Measurements from ENCODE around the gene ZBBX. TPM values are rescaled to one million over a fixed set of nuclear protein-coding genes. Genes with fewer than 3 reads are reported as not detected.

ZBBX gene
- total and polyA plus RNA-seq, 9 of the 15 experiments (the other 6 are each of a cell fraction or from before 2014, with no cell fraction given), result not detected

DNA sequence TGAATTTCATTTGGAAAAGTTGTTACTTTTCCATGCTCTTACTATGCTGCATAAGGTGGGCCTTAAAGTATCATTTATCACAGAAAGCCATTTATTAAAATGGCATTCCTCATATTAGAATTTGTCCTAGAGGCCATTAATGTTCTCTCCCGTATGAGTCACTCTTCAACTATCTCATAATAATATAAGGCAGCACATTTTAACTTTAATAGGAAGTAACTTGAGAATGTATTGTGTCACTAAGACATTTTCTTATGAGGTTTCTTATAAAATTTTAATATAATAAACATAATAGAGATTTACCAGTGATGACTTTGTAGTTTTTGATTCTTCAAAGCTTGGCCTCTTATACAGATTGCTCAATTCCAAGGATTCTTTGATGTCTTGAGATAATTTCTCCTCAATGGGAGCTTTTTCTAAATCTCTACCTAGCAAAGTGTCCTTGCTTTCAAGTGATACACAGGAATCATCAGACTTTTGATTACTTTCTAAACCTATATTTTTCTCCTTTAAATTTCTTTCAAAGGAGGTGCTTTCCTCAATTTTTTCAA lies 74.7 kb downstream of the ZBBX start:
- Histone ChIP-seq H3K4me1 (replicated peaks in 1 of 2; ENCODE audit: control insufficient read depth in 2 of 2, insufficient read depth in 2 of 2, low read length in 2 of 2) (no peaks in the 10 kb centered on the region), H3K79me2 (ENCODE audit: control insufficient read depth, insufficient read depth, low read length) (no peaks in the 10 kb centered on the region), H4K20me1 (replicated peaks; ENCODE audit: control insufficient read depth, insufficient read depth, low read length) (no peaks in the 10 kb centered on the region), H3K36me3 (ENCODE audit: control insufficient read depth, insufficient read depth, low read length) (no peaks in the 10 kb centered on the region), H3K9me3 (replicated peaks; ENCODE audit: control insufficient read depth, insufficient read depth, low read depth, low read length) (no peaks in the 10 kb centered on the region), H2AFZ (ENCODE audit: low read depth, low read length) (no peak overlapping the region), H3K27me3 (ENCODE audit: control insufficient read depth in 2 of 2, insufficient read depth in 2 of 2, low read length in 2 of 2) (no peaks in the 10 kb centered on the region), H3K4me2 (ENCODE audit: insufficient read depth, low read length) (no peak overlapping the region), H3K4me3 (no peak overlapping the region), H3K9ac (ENCODE audit: insufficient read depth in 1 of 2, low read depth in 2 of 2, low read length in 2 of 2) (no peak overlapping the region), H3K9me1 (ENCODE audit: control insufficient read depth, insufficient read depth, low read length) (no peaks in the 10 kb centered on the region), H3K27ac (ENCODE audit: extremely low read depth, low read depth, low read length) (no peak overlapping the region)
- intact Hi-C loops (cut with micrococcal nuclease), result no loop called here
- TF ChIP-seq ERF (CRISPR knock-in tag; IDR thresholded peaks at IDR 0.05) (no peak), PTTG1 (tag; IDR thresholded peaks at IDR 0.05; ENCODE audit: low read depth) (no peak), PHTF2 (CRISPR knock-in tag; IDR thresholded peaks at IDR 0.05) (no peak), SMC3 (conservative IDR thresholded peaks at IDR 0.05; ENCODE audit: insufficient read depth, low read depth, low read length) (no peak), RBM14 (IDR thresholded peaks at IDR 0.05; ENCODE audit: borderline replicate concordance, insufficient read depth, low read depth, low read length) (no peak)
- TF ChIP-seq, protein P1, sequence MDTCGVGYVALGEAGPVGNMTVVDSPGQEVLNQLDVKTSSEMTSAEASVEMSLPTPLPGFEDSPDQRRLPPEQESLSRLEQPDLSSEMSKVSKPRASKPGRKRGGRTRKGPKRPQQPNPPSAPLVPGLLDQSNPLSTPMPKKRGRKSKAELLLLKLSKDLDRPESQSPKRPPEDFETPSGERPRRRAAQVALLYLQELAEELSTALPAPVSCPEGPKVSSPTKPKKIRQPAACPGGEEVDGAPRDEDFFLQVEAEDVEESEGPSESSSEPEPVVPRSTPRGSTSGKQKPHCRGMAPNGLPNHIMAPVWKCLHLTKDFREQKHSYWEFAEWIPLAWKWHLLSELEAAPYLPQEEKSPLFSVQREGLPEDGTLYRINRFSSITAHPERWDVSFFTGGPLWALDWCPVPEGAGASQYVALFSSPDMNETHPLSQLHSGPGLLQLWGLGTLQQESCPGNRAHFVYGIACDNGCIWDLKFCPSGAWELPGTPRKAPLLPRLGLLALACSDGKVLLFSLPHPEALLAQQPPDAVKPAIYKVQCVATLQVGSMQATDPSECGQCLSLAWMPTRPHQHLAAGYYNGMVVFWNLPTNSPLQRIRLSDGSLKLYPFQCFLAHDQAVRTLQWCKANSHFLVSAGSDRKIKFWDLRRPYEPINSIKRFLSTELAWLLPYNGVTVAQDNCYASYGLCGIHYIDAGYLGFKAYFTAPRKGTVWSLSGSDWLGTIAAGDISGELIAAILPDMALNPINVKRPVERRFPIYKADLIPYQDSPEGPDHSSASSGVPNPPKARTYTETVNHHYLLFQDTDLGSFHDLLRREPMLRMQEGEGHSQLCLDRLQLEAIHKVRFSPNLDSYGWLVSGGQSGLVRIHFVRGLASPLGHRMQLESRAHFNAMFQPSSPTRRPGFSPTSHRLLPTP (IDR thresholded peaks at IDR 0.05; ENCODE audit: borderline replicate concordance, extremely low read depth, insufficient read length), result no peak
- TF ChIP-seq, protein P2, sequence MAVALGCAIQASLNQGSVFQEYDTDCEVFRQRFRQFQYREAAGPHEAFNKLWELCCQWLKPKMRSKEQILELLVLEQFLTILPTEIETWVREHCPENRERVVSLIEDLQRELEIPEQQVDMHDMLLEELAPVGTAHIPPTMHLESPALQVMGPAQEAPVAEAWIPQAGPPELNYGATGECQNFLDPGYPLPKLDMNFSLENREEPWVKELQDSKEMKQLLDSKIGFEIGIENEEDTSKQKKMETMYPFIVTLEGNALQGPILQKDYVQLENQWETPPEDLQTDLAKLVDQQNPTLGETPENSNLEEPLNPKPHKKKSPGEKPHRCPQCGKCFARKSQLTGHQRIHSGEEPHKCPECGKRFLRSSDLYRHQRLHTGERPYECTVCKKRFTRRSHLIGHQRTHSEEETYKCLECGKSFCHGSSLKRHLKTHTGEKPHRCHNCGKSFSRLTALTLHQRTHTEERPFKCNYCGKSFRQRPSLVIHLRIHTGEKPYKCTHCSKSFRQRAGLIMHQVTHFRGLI (CRISPR knock-in tag; IDR thresholded peaks at IDR 0.05), result no peak
- TF ChIP-seq, protein P3, sequence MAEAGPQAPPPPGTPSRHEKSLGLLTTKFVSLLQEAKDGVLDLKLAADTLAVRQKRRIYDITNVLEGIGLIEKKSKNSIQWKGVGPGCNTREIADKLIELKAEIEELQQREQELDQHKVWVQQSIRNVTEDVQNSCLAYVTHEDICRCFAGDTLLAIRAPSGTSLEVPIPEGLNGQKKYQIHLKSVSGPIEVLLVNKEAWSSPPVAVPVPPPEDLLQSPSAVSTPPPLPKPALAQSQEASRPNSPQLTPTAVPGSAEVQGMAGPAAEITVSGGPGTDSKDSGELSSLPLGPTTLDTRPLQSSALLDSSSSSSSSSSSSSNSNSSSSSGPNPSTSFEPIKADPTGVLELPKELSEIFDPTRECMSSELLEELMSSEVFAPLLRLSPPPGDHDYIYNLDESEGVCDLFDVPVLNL (CRISPR knock-in tag; IDR thresholded peaks at IDR 0.05; ENCODE audit: low read depth), result no peak
- TF ChIP-seq, protein P4, sequence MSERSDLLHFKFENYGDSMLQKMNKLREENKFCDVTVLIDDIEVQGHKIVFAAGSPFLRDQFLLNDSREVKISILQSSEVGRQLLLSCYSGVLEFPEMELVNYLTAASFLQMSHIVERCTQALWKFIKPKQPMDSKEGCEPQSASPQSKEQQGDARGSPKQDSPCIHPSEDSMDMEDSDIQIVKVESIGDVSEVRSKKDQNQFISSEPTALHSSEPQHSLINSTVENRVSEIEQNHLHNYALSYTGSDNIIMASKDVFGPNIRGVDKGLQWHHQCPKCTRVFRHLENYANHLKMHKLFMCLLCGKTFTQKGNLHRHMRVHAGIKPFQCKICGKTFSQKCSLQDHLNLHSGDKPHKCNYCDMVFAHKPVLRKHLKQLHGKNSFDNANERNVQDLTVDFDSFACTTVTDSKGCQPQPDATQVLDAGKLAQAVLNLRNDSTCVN (CRISPR knock-in tag; IDR thresholded peaks at IDR 0.05), result no peak
- TF ChIP-seq, protein P5, sequence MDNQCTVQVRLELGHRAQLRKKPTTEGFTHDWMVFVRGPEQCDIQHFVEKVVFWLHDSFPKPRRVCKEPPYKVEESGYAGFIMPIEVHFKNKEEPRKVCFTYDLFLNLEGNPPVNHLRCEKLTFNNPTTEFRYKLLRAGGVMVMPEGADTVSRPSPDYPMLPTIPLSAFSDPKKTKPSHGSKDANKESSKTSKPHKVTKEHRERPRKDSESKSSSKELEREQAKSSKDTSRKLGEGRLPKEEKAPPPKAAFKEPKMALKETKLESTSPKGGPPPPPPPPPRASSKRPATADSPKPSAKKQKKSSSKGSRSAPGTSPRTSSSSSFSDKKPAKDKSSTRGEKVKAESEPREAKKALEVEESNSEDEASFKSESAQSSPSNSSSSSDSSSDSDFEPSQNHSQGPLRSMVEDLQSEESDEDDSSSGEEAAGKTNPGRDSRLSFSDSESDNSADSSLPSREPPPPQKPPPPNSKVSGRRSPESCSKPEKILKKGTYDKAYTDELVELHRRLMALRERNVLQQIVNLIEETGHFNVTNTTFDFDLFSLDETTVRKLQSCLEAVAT (IDR thresholded peaks at IDR 0.05), result no peak
- TF ChIP-seq, protein P6, sequence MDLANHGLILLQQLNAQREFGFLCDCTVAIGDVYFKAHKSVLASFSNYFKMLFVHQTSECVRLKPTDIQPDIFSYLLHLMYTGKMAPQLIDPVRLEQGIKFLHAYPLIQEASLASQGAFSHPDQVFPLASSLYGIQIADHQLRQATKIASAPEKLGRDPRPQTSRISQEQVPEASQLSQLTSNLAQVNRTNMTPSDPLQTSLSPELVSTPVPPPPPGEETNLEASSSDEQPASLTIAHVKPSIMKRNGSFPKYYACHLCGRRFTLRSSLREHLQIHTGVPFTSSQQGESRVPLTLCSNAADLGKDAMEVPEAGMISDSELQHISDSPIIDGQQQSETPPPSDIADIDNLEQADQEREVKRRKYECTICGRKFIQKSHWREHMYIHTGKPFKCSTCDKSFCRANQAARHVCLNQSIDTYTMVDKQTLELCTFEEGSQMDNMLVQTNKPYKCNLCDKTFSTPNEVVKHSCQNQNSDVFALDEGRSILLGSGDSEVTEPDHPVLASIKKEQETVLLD (IDR thresholded peaks at IDR 0.05), result no peak
- BruUV-seq (replicated peaks), result no TSS peak
- WGBS (ENCODE audit: insufficient coverage, low coverage, missing lambda C conversion rate), result 0% methylated on average over 1 of the region's 1 CpG
- ChIA-PET POLR2A (no interaction called here), CTCF (ENCODE audit: low intra/inter-chr PET ratio) (interaction anchor here (0.6 kb wide), 1 partner anchor 86 kb away, joined by 4 read pairs; no protein-coding TSS in a partner anchor)
- no peak for DNase-seq (ENCODE audit: extremely low read depth in 1 of 4, low spot score in 3 of 4)
- ATAC-seq, result no peak
- in situ Hi-C loops (cut with MboI), result no loop called here
- no peak for FAIRE-seq
